ENCODE results near the gene VTN. TPM values are rescaled to one million over a fixed set of nuclear protein-coding genes. Genes with fewer than 3 reads are reported as not detected.

VTN gene
- total RNA-seq, 4 donors from 2014 or later = 0.33 to 0.39 TPM; not detected in 2

DNA sequence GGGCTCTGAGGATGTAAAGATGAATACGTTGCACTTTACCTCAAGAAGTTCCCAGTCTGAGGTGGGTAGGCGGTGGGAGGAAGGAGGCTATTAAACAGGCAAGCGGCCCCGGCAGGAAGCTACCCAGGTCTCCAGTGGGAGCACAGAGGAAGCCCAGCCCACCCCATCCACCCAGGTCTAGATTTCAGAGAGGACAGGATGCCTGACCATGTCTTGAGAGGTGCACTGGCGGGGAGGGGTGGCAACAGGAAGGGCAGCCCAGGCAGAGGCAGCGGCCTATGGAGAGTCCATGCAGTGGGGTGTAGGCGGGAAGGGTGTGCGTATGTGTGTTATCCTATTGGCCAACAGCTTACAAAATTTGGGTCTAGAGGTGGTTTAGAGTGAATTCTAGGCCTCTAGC, 15.3 kb upstream of the VTN start:
- Histone ChIP-seq H3K36me3 (peaks cover 10 to 18% of the 10 kb centered on the region in 2 donors), H3K9me3 (no peaks in the 10 kb centered on the region), H3K27me3 (no peaks in the 10 kb centered on the region), H3K4me3 (replicated peaks in 1 of 3) (peak overlapping the region in 2 of 3 donors; percentile 53 to 66), H3K27ac (no peak overlapping the region), H3K4me1 (peaks cover 18 to 22% of the 10 kb centered on the region in 2 donors)
- DNase-seq = peak; percentile 30 to 35
- intact Hi-C loops (cut with DNase I) = no loop called here
- WGBS, 2 donors = 78 to 79% methylated on average over 8 of the region's 8 CpGs
- no peak for TF ChIP-seq POLR2A (IDR thresholded peaks at IDR 0.05)
- TF ChIP-seq, protein P1, sequence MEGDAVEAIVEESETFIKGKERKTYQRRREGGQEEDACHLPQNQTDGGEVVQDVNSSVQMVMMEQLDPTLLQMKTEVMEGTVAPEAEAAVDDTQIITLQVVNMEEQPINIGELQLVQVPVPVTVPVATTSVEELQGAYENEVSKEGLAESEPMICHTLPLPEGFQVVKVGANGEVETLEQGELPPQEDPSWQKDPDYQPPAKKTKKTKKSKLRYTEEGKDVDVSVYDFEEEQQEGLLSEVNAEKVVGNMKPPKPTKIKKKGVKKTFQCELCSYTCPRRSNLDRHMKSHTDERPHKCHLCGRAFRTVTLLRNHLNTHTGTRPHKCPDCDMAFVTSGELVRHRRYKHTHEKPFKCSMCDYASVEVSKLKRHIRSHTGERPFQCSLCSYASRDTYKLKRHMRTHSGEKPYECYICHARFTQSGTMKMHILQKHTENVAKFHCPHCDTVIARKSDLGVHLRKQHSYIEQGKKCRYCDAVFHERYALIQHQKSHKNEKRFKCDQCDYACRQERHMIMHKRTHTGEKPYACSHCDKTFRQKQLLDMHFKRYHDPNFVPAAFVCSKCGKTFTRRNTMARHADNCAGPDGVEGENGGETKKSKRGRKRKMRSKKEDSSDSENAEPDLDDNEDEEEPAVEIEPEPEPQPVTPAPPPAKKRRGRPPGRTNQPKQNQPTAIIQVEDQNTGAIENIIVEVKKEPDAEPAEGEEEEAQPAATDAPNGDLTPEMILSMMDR (IDR thresholded peaks at IDR 0.05) = no peak

DNA sequence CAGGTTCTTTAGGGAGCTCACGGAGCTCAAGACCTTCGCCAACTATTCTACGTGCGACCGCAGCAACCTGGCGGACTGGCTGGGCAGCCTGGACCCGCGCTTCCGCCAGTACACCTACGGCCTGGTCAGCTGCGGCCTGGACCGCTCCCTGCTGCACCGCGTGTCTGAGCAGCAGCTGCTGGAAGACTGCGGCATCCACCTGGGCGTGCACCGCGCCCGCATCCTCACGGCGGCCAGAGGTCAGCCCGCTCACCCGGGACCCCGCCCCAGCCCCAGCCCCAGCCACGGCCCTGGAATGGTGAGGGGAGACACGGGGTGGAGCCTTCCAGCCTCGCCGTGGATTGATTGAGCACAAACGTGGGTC, 14.9 kb upstream of the VTN start:
- no peaks in the 10 kb centered on the region for H3K9me3 ChIP-seq
- peaks cover 18 to 22% of the 10 kb centered on the region in 2 donors for H3K4me1 ChIP-seq
- no peak for TF ChIP-seq POLR2A (IDR thresholded peaks at IDR 0.05)
- TF ChIP-seq, protein P1 (IDR thresholded peaks at IDR 0.05) = no peak
- peak overlapping the region in 2 of 3 donors; percentile 53 to 66 for H3K4me3 ChIP-seq (replicated peaks in 1 of 3)
- peak; percentile 32 to 43 for DNase-seq
- H3K27ac ChIP-seq = peak overlapping the region in 2 of 3 donors; percentile 18 to 39
- no peaks in the 10 kb centered on the region for H3K27me3 ChIP-seq
- WGBS, 2 donors = 21 to 24% methylated on average over 9 to 14 of the region's 29 CpGs
- H3K36me3 ChIP-seq = peaks cover 10 to 18% of the 10 kb centered on the region in 2 donors
- intact Hi-C loops (cut with DNase I) = no loop called here

DNA sequence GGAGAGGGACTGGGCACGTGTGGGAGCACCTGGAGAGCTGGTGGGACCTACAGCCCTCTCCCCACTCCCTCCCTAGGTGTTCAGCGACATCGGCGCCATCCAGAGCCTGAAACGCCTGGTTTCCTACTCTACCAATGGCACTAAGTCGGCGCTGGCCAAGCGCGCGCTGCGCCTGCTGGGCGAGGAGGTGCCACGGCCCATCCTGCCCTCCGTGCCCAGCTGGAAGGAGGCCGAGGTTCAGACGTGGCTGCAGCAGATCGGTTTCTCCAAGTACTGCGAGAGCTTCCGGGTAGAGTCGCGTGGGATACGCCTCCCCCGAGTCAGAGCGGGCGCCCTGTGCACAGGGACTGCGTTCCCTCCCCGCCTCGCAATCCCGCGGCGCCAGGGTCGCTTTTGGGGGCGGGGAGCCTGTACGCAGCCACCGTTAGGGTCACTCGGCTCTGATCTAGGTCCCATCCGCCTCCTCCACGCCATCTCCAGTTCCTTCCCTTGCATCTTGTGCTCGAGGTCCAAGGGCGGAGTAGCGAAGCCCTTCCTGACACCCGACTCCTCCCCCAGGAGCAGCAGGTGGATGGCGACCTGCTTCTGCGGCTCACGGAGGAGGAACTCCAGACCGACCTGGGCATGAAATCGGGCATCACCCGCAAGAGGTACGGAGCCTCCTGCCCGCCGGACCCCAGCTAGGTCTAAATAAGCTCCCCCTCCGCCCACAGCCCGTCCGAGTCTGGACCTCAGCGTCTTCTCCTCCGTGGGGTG, 14.4 kb upstream of the VTN start:
- Histone ChIP-seq H3K4me1 (peaks cover 18 to 22% of the 10 kb centered on the region in 2 donors), H3K36me3 (peaks cover 5 to 13% of the 10 kb centered on the region in 2 donors), H3K4me3 (replicated peaks in 1 of 3) (peak overlapping the region in 2 of 3 donors; percentile 53 to 66), H3K27me3 (no peaks in the 10 kb centered on the region), H3K9me3 (no peaks in the 10 kb centered on the region), H3K27ac (peak overlapping the region in 2 of 3 donors; percentile 18 to 39)
- peak in 1 of 2 donors; percentile 71 for TF ChIP-seq POLR2A (IDR thresholded peaks at IDR 0.05)
- TF ChIP-seq, protein P1 (IDR thresholded peaks at IDR 0.05) = no peak
- intact Hi-C loops (cut with DNase I) = no loop called here
- WGBS, 2 donors = 10 to 12% methylated on average over 20 to 24 of the region's 56 CpGs
- DNase-seq = peak; percentile 87 to 91

DNA sequence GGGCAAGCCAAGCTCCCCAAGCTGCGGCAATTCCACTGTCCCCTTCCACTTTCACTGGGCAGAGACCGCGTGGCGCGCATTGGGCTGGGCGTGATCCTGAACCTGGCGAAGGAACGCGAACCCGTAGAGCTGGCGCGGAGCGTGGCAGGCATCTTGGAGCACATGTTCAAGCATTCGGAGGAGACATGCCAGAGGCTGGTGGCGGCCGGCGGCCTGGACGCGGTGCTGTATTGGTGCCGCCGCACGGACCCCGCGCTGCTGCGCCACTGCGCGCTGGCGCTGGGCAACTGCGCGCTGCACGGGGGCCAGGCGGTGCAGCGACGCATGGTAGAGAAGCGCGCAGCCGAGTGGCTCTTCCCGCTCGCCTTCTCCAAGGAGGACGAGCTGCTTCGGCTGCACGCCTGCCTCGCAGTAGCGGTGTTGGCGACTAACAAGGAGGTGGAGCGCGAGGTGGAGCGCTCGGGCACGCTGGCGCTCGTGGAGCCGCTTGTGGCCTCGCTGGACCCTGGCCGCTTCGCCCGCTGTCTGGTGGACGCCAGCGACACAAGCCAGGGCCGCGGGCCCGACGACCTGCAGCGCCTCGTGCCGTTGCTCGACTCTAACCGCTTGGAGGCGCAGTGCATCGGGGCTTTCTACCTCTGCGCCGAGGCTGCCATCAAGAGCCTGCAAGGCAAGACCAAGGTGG, 11.2 kb upstream of the VTN start:
- H3K4me3 ChIP-seq (replicated peaks in 1 of 3) = peak overlapping the region in 1 of 3 donors; percentile 3
- 16 to 26% methylated on average over 16 to 29 of the region's 72 CpGs for WGBS, 2 donors
- intact Hi-C loops (cut with DNase I) = no loop called here
- H3K27ac ChIP-seq = no peak overlapping the region
- H3K4me1 ChIP-seq = peaks cover 18 to 22% of the 10 kb centered on the region in 2 donors
- H3K9me3 ChIP-seq = no peaks in the 10 kb centered on the region
- no peaks in the 10 kb centered on the region for H3K27me3 ChIP-seq
- DNase-seq = peak; percentile 41 to 48
- H3K36me3 ChIP-seq = no peaks in the 10 kb centered on the region
- TF ChIP-seq, protein P1 (IDR thresholded peaks at IDR 0.05) = peak in 1 of 6 experiments; percentile 34
- TF ChIP-seq POLR2A (IDR thresholded peaks at IDR 0.05) = no peak

Measured in thyroid gland (tissue), 4 donors.